ENCODE measurements around the gene DMBX1. TPM values are rescaled to one million over a fixed set of nuclear protein-coding genes. Genes with fewer than 3 reads are reported as not detected.

DMBX1 gene
- polyA plus RNA-seq, 1 donor: not detected

- DNase-seq: no peak
- no peaks in the 10 kb centered on the region for H3K36me3 ChIP-seq (ENCODE audit: control insufficient read depth, insufficient read depth, low read length)
- H3K27ac ChIP-seq (ENCODE audit: low read length): no peak overlapping the region
- H3K4me3 ChIP-seq (ENCODE audit: low read length): no peak overlapping the region
- no peaks in the 10 kb centered on the region for H3K9me3 ChIP-seq (ENCODE audit: control insufficient read depth, low read depth, low read length)
- peaks cover 77% of the 10 kb centered on the region for H3K27me3 ChIP-seq (ENCODE audit: control insufficient read depth, insufficient read depth, low read length)
- no peaks in the 10 kb centered on the region for H3K4me1 ChIP-seq (ENCODE audit: control insufficient read depth, insufficient read depth, low read length)
- no CpG with 5 or more reads among the region's 8 CpGs for WGBS (ENCODE audit: insufficient coverage, low lambda C conversion rate)
Observed at GRCh38 chr1:46459315-46459714, 30.3 kb upstream of the DMBX1 start.

DNA sequence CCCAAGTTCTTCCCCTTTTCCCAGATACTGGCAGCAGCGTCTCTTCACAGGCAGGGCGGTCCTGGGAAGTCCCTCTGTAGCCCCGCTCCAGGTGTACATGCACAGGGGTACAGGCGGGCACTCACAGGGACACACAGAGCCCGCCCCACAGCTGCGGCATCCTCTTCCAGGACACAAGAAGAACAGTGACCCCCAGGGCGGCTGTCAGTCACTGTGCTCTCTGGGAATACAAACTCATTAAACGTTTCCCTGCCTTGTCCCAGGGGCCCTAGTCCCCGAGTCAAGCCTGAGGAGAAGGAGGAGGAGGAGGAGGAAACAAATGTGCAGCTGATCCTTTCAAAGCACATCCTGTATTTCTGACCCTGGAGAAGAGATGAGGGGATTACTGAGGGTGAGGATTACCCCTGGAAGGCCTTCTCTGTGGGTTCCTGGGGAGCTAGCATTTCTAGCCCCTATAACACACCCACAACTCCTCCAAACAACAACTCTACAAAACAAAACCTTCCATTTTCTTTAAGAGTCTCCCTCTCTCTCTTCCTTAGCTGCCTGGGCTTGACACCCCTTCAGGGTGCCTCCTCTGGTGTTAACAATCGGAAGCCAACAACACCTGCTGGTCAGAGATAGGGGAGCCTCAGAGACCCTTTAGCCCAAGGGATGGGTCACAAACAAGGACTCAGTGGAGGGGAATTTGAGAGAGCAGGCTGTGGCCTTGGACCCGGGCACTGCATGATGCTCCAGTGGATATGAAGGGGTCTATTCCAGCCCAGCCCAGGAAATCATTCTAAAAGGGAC lies 28.4 kb upstream of the DMBX1 start:
- H3K36me3 ChIP-seq (ENCODE audit: control insufficient read depth, insufficient read depth, low read length): no peaks in the 10 kb centered on the region
- DNase-seq: no peak
- peaks cover 81% of the 10 kb centered on the region for H3K27me3 ChIP-seq (ENCODE audit: control insufficient read depth, insufficient read depth, low read length)
- H3K4me1 ChIP-seq (ENCODE audit: control insufficient read depth, insufficient read depth, low read length): no peaks in the 10 kb centered on the region
- H3K4me3 ChIP-seq (ENCODE audit: low read length): no peak overlapping the region
- WGBS (ENCODE audit: insufficient coverage, low lambda C conversion rate): no CpG with 5 or more reads among the region's 11 CpGs
- no peaks in the 10 kb centered on the region for H3K9me3 ChIP-seq (ENCODE audit: control insufficient read depth, low read depth, low read length)
- H3K27ac ChIP-seq (ENCODE audit: low read length): no peak overlapping the region

DNA sequence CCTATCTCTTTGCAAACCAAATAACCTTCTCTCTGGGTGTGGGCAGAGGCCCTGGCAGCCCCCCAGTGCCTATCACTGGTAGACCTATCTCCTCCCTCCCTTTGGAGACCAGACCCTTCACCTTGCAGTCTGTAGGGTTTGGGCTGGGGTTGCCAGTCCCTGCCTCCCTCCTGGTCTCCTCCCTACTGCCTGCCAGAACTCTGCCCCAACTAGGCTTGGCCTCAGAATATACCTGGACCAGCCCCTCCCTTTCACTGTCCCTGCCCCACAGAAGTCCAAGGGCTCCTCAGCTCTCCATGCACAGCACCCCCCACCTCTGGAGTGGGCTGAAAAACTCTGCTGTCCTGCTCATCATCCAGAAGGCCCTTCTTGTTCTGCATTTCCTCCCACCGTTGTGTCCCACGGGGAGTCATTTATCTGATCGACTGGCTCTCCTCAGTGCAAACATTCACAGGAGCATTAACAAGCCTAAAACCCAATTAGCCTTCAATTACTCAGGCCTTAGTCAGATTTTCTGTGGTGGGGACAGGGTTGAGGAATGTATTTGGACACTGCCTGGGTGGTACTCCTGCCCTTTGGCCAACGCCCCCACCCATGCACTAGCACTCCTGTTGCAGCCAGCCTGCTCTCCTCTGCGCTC lies 27.7 kb upstream of the DMBX1 start:
- no peak for DNase-seq
- H3K27ac ChIP-seq (ENCODE audit: low read length): no peak overlapping the region
- H3K9me3 ChIP-seq (ENCODE audit: control insufficient read depth, low read depth, low read length): peaks cover 4% of the 10 kb centered on the region
- peaks cover 86% of the 10 kb centered on the region for H3K27me3 ChIP-seq (ENCODE audit: control insufficient read depth, insufficient read depth, low read length)
- no peaks in the 10 kb centered on the region for H3K36me3 ChIP-seq (ENCODE audit: control insufficient read depth, insufficient read depth, low read length)
- WGBS (ENCODE audit: insufficient coverage, low lambda C conversion rate): no CpG with 5 or more reads among the region's 5 CpGs
- peaks cover 2% of the 10 kb centered on the region for H3K4me1 ChIP-seq (ENCODE audit: control insufficient read depth, insufficient read depth, low read length)
- no peak overlapping the region for H3K4me3 ChIP-seq (ENCODE audit: low read length)

GRCh38 chr1:46464013-46464548 lies 25.6 kb upstream of the DMBX1 start:
- H3K36me3 ChIP-seq (ENCODE audit: control insufficient read depth, insufficient read depth, low read length): no peaks in the 10 kb centered on the region
- peaks cover 87% of the 10 kb centered on the region for H3K27me3 ChIP-seq (ENCODE audit: control insufficient read depth, insufficient read depth, low read length)
- peaks cover 4% of the 10 kb centered on the region for H3K4me1 ChIP-seq (ENCODE audit: control insufficient read depth, insufficient read depth, low read length)
- no peak overlapping the region for H3K4me3 ChIP-seq (ENCODE audit: low read length)
- 75% methylated on average over 1 of the region's 4 CpGs for WGBS (ENCODE audit: insufficient coverage, low lambda C conversion rate)
- DNase-seq: no peak
- no peak overlapping the region for H3K27ac ChIP-seq (ENCODE audit: low read length)
- H3K9me3 ChIP-seq (ENCODE audit: control insufficient read depth, low read depth, low read length): peaks cover 4% of the 10 kb centered on the region

DNA sequence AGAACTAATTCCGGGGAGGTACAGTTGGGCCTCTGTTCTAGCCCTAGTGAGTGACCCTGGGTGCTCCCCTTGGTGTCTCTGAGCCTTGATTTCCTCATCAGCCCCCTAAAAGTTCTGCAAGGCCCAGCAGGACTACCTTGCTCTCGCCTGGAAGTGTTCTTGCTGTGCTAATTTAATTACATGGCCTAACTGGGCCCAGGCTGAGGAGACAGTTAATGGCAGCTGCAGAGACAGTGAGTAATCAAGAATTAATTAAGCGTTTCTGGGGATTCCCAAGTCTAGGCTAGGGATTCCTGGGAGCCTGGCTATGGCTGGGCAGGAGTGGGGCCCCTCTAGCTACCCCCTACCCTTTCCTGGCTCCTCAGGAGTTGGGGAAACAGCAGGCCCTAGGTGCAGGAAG lies 24.7 kb upstream of the DMBX1 start:
- no peak for DNase-seq
- no CpG with 5 or more reads among the region's 3 CpGs for whole genome bisulfite sequencing (ENCODE audit: insufficient coverage, low lambda C conversion rate)
- peaks cover 87% of the 10 kb centered on the region for H3K27me3 ChIP-seq (ENCODE audit: control insufficient read depth, insufficient read depth, low read length)

GRCh38 chr1:46465981-46466476 lies 23.6 kb upstream of the DMBX1 start:
- Histone ChIP-seq H3K36me3 (ENCODE audit: control insufficient read depth, insufficient read depth, low read length) (no peaks in the 10 kb centered on the region), H3K27ac (ENCODE audit: low read length) (no peak overlapping the region), H3K4me1 (ENCODE audit: control insufficient read depth, insufficient read depth, low read length) (peaks cover 4% of the 10 kb centered on the region), H3K4me3 (ENCODE audit: low read length) (no peak overlapping the region), H3K27me3 (ENCODE audit: control insufficient read depth, insufficient read depth, low read length) (peaks cover 84% of the 10 kb centered on the region), H3K9me3 (ENCODE audit: control insufficient read depth, low read depth, low read length) (peaks cover 4% of the 10 kb centered on the region)
- DNase-seq: no peak
- WGBS (ENCODE audit: insufficient coverage, low lambda C conversion rate): 60% methylated on average over 1 of the region's 20 CpGs

More for the DNA sequence above, 24.7 kb upstream of the DMBX1 start:
- Histone ChIP-seq H3K36me3 (ENCODE audit: control insufficient read depth, insufficient read depth, low read length) (no peaks in the 10 kb centered on the region), H3K9me3 (ENCODE audit: control insufficient read depth, low read depth, low read length) (peaks cover 4% of the 10 kb centered on the region), H3K4me1 (ENCODE audit: control insufficient read depth, insufficient read depth, low read length) (peaks cover 4% of the 10 kb centered on the region), H3K27ac (ENCODE audit: low read length) (no peak overlapping the region), H3K4me3 (ENCODE audit: low read length) (no peak overlapping the region)

DNA sequence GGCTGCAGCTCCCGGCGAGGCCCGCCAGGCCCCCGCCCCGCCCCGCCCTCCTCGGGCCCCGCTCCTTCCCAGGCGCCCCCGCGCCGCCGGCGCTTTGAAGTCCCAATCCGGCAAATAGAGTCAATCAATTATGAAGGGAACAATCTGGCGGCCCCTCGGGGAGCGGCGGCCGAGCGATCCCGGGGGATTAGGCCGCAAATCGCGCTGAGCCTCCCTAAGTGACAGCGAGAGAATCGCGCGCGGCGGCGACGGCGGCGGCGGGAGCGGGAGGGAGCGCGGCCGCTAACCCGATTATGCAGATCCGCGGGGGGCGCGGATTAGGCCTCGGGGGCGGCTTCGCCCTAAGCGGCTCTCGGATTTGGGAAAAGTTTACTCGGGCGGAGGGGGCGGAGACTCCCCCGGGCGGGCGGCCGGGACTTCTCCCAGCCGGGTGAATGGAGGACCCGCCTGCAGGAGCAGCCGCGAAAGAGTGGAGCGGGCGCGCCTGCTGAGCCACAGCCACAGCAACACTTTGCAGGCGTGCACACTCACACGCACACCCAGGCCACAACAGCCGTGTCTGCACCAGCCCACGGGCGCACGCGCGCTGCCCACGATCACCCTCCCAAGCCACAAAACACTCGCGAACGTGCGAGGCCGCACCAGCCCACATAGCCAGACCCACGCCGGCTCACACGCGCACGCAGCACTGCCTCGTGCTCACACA lies 23.0 kb upstream of the DMBX1 start:
- Histone ChIP-seq H3K4me1 (ENCODE audit: control insufficient read depth, insufficient read depth, low read length) (peaks cover 4% of the 10 kb centered on the region), H3K27me3 (ENCODE audit: control insufficient read depth, insufficient read depth, low read length) (peaks cover 82% of the 10 kb centered on the region), H3K27ac (ENCODE audit: low read length) (no peak overlapping the region), H3K36me3 (ENCODE audit: control insufficient read depth, insufficient read depth, low read length) (no peaks in the 10 kb centered on the region), H3K9me3 (ENCODE audit: control insufficient read depth, low read depth, low read length) (peaks cover 4% of the 10 kb centered on the region), H3K4me3 (ENCODE audit: low read length) (peak overlapping the region; percentile 35)
- WGBS (ENCODE audit: insufficient coverage, low lambda C conversion rate): no CpG with 5 or more reads among the region's 84 CpGs
- peak in 1 of 2 donors; percentile 35 for DNase-seq

DNA sequence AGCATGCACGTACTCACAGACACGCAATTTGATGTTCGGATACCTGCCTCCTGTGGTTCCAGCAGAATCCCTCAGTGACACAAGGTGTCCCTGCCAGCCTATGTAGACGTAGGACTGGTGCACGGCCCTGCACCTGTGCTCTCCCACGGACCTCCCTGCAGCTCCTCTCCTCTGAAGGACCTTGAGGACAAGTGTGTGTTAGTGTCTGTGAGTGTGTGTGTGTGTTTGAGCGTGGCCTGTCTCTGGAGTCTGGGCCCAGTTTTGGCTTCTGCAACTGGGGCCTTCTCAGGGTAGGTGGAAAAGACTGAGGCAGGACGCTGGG lies 22.5 kb upstream of the DMBX1 start:
- no peak for DNase-seq
- H3K9me3 ChIP-seq (ENCODE audit: control insufficient read depth, low read depth, low read length): peaks cover 4% of the 10 kb centered on the region
- no peaks in the 10 kb centered on the region for H3K36me3 ChIP-seq (ENCODE audit: control insufficient read depth, insufficient read depth, low read length)
- no CpG with 5 or more reads among the region's 8 CpGs for WGBS (ENCODE audit: insufficient coverage, low lambda C conversion rate)
- peaks cover 4% of the 10 kb centered on the region for H3K4me1 ChIP-seq (ENCODE audit: control insufficient read depth, insufficient read depth, low read length)
- no peak overlapping the region for H3K27ac ChIP-seq (ENCODE audit: low read length)
- H3K27me3 ChIP-seq (ENCODE audit: control insufficient read depth, insufficient read depth, low read length): peaks cover 81% of the 10 kb centered on the region
- peak overlapping the region; percentile 35 for H3K4me3 ChIP-seq (ENCODE audit: low read length)

DNA sequence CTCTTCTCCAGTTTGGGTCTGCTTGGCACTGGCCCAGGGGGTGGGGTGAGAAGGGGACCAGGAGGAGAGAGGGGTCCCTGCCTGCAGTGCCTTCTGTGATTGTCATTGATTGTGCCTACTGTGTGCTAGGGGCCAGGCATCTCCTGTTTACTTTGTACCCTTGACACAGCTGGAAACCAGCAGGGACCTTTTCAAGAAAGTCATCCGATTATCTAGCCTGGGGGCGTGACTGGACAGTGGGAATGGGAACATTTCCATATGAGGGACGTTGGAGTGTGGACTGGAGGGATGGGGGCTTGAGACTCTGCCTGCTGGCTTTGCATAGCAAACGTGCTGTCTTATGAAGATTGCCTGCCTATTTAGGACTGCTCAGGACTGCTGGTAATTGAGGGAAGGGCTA lies 19.8 kb upstream of the DMBX1 start:
- H3K27me3 ChIP-seq (ENCODE audit: control insufficient read depth, insufficient read depth, low read length): peaks cover 93% of the 10 kb centered on the region
- no peaks in the 10 kb centered on the region for H3K36me3 ChIP-seq (ENCODE audit: control insufficient read depth, insufficient read depth, low read length)
- H3K27ac ChIP-seq (ENCODE audit: low read length): no peak overlapping the region
- H3K4me3 ChIP-seq (ENCODE audit: low read length): no peak overlapping the region
- no peak for DNase-seq
- WGBS (ENCODE audit: insufficient coverage, low lambda C conversion rate): no CpG with 5 or more reads among the region's 4 CpGs
- H3K4me1 ChIP-seq (ENCODE audit: control insufficient read depth, insufficient read depth, low read length): peaks cover 4% of the 10 kb centered on the region
- peaks cover 4% of the 10 kb centered on the region for H3K9me3 ChIP-seq (ENCODE audit: control insufficient read depth, low read depth, low read length)

DNA sequence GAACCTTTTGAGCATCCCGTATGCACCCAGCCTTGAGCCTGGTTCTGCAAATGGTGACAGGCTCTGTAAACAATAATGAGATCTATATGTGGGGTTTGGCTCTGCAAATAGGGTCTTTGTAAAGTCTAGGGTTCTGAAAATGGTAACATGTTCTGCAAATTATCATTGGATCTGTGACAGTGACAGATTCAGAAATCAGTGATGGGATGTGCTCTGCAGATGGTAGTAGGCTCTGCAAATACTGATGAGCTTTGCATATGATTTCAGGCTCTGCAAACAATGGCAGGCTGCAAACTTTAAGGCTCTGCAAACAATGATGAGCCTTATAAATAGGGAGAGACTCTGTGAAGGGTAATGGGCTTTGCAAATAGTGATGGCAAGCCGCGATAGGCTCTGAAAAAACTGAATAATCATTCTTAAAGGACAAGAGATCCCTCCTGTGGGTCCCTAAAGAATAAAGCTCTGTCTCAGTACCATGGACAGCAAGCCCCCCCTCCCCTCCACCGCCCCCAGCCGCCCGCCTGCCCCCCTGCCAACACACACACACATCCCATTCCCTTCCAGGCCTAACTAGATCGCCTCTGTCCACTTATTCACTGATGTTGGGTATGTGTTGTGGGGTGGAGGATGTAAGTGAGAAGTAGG lies 17.7 kb upstream of the DMBX1 start:
- WGBS (ENCODE audit: insufficient coverage, low lambda C conversion rate): no CpG with 5 or more reads among the region's 7 CpGs
- no peak overlapping the region for H3K27ac ChIP-seq (ENCODE audit: low read length)
- H3K4me3 ChIP-seq (ENCODE audit: low read length): no peak overlapping the region
- peaks cover 92% of the 10 kb centered on the region for H3K27me3 ChIP-seq (ENCODE audit: control insufficient read depth, insufficient read depth, low read length)
- no peak for DNase-seq
- no peaks in the 10 kb centered on the region for H3K36me3 ChIP-seq (ENCODE audit: control insufficient read depth, insufficient read depth, low read length)
- peaks cover under 1% of the 10 kb centered on the region for H3K9me3 ChIP-seq (ENCODE audit: control insufficient read depth, low read depth, low read length)
- peaks cover 1% of the 10 kb centered on the region for H3K4me1 ChIP-seq (ENCODE audit: control insufficient read depth, insufficient read depth, low read length)
